Astrocyte (in vitro differentiated cells and primary cell): ENCODE data around the gene ABL2.

ENCODE experiments used
- CTCF ChIP-seq: IDR thresholded peaks from 2 replicates; pipeline ENCODE4 v1.5.1; 2011; ENCODE audit warnings: low read depth, mild to moderate bottlenecking, inconsistent platforms, low read length, moderate library complexity; ENCODE audit not compliant: insufficient read depth
- EZH2 ChIP-seq: IDR thresholded peaks from 2 replicates; pipeline ENCODE4 v1.6.1; 2012; ENCODE audit warnings: mild to moderate bottlenecking, low read length, inconsistent platforms; ENCODE audit not compliant: insufficient read depth

- TF ChIP-seq EZH2 (no peak), CTCF (no peak)
Measured at GRCh38 chr1:179247923-179248322, 18.4 kb upstream of the ABL2 start.
